Muscle of back (tissue), 11 donors: ENCODE data around the gene EPHB1. TPM values are rescaled to one million over a fixed set of nuclear protein-coding genes. Genes with fewer than 3 reads are reported as not detected.
"Not testable (repeated sequence)": the region's sequence is repeated elsewhere in the genome, so short reads cannot be mapped to it uniquely, and the experiment has no call there.

Experiments
- DNase-seq, 3 donors: peaks; one replicate each; pipeline versions ENCODE4 v3.0.0 to v3.0.0-alpha.2; 2013
- polyA plus RNA-seq, 10 donors: library from polyadenylated mRNA; unstranded; fragments of 120-200 nt; gene quantifications; one replicate each; pipeline ENCODE4 v1.2.1, GENCODE V29; 2013; ENCODE audit not compliant: insufficient read length in 10 of 10

Gene EPHB1
- polyA plus RNA-seq, 10 donors = 21.9 to 44.0 (median 36.0) TPM

DNA sequence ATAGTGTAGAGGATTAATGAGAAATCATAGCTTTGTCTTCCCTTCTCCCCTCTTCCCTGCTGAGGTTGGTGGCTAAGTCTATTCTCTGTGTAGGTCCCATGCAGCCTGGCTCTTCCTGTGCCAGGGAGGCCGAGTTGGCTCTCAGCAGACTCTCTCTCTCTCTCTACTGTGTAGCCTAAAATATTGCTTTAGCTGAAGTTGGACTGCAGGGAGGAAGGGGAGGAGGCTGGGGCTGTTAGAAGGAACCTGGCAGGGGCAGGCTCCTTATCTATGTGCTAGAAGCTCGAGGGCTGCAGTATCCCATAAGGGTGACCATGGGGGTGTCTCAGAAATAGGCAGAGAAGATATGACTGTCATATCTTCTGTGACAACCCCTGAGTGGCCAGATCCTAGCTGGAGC, 160.8 kb downstream of the EPHB1 start:
- DNase-seq = no peak

DNA sequence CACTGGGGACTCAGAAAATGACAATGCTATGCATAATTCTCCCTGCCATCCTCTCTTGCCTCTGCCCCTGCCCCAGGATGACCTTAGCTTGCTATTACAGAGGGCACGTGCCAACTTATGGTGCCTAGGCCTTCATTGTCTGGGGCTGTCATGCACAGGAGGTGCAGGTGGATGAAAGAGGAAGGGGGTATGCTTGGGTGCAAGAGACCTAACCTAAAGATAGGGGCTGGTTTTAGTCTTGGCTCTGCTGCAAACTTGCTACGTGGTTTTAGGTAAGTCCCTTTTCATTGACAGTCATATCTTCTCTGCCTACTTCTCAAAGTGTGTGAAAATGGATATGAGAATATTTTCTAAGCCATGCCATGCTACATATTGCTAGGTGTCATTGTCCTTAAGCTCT, 161.3 kb downstream of the EPHB1 start:
- DNase-seq = no peak

GRCh38 chr3:134956844-134957243, 161.8 kb downstream of the EPHB1 start:
- DNase-seq = no peak

- DNase-seq = no peak
Observed at GRCh38 chr3:134959516-134959915, 164.5 kb downstream of the EPHB1 start.

- no peak for DNase-seq
Observed at GRCh38 chr3:134964226-134964625, 169.2 kb downstream of the EPHB1 start.

- DNase-seq = no peak
Observed at GRCh38 chr3:134965865-134966481, 170.9 kb downstream of the EPHB1 start.

GRCh38 chr3:134970895-134971294, 175.8 kb downstream of the EPHB1 start:
- DNase-seq = no peak

- DNase-seq = no peak
Observed at GRCh38 chr3:134971306-134971705, 176.2 kb downstream of the EPHB1 start.

DNA sequence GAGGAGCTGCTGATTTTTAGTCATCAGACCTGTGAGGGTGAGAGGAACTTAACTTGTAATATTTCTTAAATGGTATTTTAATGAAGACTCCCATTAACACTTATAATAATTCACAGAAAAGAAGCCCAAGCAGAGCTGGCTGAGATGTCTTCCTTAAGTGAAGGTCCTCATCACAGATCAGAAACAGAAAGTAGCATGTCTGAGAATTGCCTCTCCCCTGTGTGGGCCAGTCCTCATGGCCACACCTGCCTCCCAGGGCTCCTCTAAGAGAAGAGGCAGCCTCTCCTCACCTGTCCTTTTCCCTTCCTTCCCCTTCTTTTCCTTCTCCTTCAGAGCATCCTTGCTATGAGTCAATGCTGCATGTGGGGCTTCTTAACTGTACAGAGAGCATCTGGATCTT, 176.8 kb downstream of the EPHB1 start:
- not testable (repeated sequence) for DNase-seq

GRCh38 chr3:134972836-134973455, 177.9 kb downstream of the EPHB1 start:
- DNase-seq = no peak

DNA sequence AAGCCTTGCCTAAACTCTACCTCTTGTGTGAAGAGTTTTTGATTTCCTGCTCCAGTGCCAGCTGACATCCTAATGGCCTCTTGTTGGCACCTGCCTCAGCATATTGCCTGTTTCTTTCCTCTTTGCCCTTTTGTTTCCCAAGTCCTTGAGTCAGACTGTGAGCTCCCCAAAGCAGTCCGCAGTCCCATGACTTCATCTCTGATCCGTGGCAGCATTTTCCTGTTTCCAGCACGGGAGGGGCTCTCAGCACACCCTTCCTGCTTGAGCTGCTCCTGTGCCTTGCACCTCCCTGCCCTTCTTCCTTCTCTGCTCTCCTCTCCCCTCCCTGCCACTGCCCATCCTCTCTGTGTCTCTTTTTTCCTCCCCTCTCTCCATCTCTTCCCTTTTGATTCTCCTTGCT, 179.6 kb downstream of the EPHB1 start:
- DNase-seq = no peak

GRCh38 chr3:134976948-134977347, 181.9 kb downstream of the EPHB1 start:
- DNase-seq = no peak

DNA sequence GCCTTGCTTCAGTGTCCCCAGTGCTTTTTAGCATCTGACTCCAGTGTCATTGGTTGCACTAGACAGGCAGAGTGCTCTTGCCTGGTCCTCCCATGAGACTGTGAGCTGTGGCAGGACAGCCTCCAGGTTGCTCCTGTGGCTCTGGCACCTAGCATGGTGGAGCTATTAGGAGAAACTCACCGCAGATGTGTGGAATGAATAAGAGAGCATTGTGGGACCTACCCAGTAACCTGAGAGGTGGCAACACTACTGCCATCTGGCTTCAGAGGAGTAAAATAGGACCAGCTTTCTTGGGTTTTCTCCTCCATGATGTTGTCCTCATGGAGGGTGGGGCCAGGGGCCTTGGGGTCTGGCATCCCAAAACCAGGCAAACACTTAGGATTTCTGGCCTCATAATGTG, 183.6 kb downstream of the EPHB1 start:
- DNase-seq = no peak

- DNase-seq = peak; percentile 19 to 65 (median 31)
Observed at GRCh38 chr3:134985864-134986715, 191.0 kb downstream of the EPHB1 start.

DNA sequence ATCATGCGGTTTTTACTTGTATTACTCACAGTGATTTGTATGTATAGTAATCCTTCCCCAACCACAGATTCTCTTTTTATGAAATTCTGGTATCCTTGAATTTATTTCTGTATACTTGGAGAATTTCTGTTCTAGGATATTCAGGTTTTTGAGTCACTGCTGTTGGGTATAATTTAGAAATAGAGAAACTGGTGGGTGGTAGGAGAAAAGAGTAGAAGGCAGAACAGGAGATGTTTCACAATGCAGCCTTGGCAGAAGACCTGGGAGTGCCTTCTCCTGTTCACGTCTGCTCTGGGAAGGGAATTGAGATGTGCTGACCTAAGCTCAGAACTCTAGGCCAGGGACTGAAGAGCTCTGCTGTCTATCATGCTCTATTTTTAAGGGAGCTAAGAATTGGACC, 193.6 kb downstream of the EPHB1 start:
- no peak for DNase-seq

DNA sequence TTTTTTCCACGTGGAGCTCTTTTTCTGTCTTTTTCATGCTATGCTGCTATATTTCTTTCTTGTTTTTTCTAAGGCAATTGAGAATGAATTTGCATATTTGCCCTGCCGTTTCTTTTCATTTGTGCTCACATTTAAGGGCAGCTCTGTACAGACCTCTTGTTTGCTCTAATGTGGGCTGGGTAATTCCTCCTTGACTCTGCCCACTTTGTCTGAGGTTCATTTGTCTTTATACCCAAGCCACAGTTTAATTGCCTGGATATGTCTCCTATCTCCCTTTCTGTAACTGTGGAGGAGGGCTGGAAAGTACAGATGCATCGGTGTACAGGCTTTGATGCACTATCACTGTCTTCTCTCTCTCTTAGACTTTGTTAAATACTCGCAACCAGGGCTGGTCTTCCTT, 195.9 kb downstream of the EPHB1 start:
- DNase-seq = no peak

- no peak for DNase-seq
Observed at GRCh38 chr3:134991472-134992010, 196.5 kb downstream of the EPHB1 start.

DNA sequence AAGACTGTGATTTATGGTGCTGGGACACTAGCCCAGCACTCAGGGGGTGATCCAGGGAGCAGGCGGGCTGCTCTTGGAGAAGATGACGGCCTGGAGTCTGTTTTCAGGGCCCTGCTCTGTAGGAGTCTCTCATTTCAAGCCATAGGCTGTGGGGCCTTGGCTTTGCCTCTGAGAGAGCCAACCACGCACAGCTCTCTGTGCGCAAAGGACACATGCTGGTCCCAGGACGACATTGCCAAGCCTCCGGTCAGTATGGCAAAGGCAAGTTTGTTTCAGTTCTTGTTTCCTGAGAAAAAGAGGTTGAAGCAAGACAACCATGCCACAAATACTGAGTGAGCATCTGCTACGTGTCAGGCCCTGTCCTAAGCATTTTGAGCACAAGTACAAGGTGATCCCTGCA, 197.1 kb downstream of the EPHB1 start:
- peak in 1 of 3 donors; percentile 18 for DNase-seq

DNA sequence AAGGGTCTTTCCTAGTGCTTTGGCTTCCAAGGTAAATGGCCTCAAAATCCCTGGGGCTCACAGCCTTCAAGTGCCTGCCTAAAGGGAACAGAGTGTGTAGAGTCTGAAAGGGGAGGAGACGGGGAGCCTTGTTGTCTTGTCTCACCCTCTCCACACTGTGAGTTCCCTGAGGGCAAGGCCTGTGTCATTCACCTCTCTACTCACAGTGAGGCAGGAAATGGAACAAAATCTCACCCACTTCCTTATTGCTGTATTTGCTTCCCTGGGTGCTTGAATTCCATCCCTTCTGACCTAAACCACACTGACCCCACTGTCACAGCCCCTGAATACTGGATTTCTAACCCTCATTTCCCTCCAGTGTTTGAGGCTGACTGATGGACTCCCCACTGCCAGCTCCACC, 197.5 kb downstream of the EPHB1 start:
- no peak for DNase-seq

GRCh38 chr3:134993011-134993410, 198.0 kb downstream of the EPHB1 start:
- DNase-seq = peak in 2 of 3 donors; percentile 16 to 37

GRCh38 chr3:134998158-134998557, 203.1 kb downstream of the EPHB1 start:
- no peak for DNase-seq

DNA sequence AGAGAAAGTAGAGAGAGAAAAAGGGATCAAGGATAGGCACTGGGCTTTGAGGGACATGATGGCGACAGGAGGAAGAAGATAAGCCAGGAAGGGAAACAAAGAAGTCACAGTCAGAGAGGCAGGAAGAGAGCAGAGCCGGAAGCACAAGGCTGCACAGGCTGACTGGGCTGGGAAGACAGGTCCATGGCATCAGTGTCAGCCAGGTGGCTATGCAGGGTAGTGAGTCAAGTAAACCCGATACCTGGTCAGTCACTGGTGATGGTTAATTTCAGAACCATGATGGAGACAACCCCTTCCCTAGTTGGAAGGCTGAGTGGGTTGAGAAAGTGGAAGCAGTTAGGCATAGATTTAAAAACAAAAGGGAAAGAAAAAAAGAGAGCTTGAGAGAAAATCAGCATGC, 203.8 kb downstream of the EPHB1 start:
- DNase-seq = no peak

DNA sequence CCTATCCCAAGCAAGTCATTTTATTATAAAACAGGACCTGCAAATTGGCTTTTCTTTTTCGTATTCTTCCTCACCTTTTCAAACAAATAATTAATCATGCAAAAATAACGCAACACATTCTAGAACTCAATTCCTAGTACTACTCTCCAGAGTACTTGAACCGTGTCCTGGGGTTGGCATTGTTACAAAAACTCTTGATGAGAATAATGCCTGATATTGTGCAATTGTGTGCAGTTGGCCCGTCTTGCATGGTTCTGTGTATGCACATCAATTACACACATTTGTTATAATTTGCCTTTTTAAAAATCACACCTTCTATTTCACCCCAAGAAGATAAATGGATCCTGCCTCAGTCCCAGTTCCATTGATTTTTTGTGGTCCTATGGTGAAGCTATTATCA, 205.4 kb downstream of the EPHB1 start:
- DNase-seq = no peak
